HFF-Myc (cell line): ENCODE data around the gene HIGD1A.

Experiments used
- DNase-seq: peaks from one replicate; pipeline ENCODE4 v3.0.0-alpha.2; 2011; ENCODE audit warnings: low read depth; ENCODE audit errors: extremely low read depth
- H3K4me3 ChIP-seq: replicated peaks from 2 replicates; pipeline ENCODE4 v1.5.1; 2011; ENCODE audit warnings: low read depth, mild to moderate bottlenecking, control low read depth, low read length
- CTCF ChIP-seq: IDR thresholded peaks from 2 replicates; pipeline ENCODE4 v1.5.1; 2012; ENCODE audit warnings: mild to moderate bottlenecking, low read depth, low read length, control low read depth; ENCODE audit errors: missing control alignments

The HIGD1A gene

GRCh38 chr3:42762046-42762724, 42.1 kb downstream of the HIGD1A start:
- no peak for TF ChIP-seq CTCF
- DNase-seq, result no peak

DNA sequence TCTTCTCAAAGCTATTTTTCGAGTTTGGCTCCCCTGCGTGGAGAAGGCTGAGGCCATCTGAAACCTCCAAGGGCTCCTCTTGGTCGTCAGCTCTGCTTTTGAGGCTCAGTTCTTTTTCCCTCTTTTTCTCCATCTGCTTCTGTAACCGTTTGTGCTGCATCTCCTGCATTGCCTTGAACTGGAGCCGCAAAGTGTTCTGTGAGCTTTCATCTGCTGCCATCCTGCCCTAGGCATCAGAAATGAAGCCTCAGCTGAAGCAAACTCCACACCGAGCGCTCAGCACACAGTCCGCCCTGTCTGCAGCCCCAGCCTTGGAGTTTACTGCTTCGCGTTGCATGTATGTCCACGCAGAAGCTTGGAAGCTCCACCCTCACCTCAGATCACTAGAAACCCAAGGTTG, 46.2 kb downstream of the HIGD1A start:
- no peak for DNase-seq
- no peak for TF ChIP-seq CTCF
- H3K4me3 ChIP-seq, result no peak overlapping the region

More at GRCh38 chr3:42762046-42762724, 42.1 kb downstream of the HIGD1A start:
- H3K4me3 ChIP-seq, result no peak overlapping the region

DNA sequence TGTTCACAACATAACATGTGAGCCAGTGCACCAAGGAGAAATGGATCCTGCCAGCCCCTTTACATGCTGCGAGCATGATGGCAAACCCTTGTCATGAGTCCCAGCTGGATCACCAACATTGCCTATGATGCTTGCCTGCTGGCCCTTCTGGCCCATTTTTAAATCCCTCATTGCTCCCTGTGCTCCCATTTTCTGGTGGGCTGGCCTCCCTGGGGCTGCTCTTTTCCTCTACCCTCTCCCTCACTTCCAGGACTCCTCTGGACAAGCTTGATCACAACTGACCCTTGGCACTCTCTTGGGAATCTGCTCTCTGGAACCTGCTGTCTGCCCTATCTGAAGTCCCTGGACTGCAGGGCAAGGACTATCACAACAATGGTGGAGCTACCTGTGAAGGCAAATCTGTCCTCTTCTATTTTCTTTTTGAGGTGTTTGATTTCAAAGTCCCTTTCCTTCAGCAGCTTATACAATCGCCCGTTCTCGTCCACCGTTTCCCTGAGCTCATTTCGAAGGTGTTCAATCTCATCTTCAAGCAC, 47.5 kb downstream of the HIGD1A start:
- H3K4me3 ChIP-seq, result no peak overlapping the region
- DNase-seq, result no peak
- TF ChIP-seq CTCF, result no peak

DNA sequence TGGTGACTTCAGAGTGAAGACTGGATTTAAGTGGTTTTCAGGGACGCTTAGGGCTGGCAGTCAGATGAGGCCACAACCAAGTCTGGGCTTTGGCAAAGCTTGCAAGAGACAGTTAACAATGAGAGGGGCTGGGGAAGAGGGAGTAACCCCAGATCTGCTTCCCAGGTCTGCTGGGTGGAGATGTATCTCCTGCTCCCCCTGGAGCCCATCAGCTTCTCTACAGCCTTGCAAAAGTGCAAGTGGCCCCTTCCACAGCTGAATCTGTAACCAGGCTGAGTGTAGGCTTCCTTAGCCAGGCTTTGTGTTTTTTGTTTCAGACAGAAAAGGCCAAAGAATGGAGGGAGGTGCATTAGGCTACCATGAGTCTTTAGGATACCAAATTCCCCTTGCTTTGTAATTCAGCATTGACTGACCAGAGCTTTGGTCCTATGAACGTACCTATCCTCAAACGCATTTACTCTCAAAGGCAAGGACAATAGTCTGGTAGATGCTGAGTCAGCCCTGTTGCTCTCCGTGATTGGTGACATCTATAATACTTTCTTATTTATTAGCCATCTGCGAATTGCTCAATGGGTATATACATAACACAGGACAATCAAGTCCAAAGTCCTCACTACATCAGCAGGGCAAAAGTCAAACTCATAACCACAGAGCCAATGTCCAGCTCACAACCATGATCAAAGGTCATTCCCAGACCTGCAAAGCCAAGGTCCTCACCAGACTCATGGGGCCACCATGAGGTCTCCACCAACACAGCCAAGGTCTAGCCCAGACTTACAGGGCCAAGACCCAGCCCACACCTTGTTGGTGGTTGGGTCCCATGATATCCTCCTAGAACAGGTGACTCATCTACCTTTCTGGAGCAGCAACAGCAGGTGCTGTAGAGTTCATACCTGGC, 48.4 kb downstream of the HIGD1A start:
- no peak for DNase-seq
- H3K4me3 ChIP-seq, result no peak overlapping the region
- TF ChIP-seq CTCF, result peak; percentile 66

DNA sequence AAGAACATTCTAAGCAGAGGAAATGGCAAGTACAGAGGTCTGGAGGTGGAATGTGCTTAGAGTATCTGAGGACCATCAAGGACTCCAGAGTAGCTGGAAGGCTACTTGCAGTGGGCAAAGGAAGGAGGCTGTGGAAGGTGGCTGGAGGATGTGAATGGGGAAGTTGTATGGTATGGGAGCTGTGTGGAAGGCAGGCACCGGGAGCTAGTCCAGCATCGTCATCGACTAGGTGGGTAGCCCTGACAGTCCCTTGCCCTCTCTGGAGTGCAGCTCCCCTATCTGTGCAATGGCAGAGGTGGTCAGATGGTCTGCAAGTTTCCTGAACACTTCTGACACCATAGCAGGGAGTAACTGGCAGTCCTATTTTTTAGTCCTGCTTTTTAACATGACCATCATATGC, 50.5 kb downstream of the HIGD1A start:
- H3K4me3 ChIP-seq, result no peak overlapping the region
- TF ChIP-seq CTCF, result no peak
- DNase-seq, result no peak

DNA sequence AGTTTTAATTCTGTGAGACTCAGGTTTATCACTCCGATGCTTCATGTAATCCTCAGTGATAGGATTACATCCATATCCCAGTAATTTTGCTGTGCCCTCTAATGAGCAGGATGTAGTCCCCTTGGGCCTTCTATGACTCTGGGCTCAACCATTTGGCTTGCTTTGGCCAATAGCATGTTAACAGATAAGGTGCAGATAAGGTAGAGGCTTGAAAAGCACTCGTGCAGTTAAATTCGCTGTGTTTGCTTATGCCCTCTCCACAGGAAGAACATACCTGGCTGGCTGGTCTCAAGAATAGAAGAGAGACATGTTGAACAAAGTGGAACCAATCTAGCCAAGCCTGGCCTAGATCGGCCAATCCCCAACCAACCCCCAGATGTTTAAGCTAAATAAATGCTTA, 51.3 kb downstream of the HIGD1A start:
- H3K4me3 ChIP-seq, result no peak overlapping the region
- TF ChIP-seq CTCF, result no peak
- DNase-seq, result no peak
